ENCODE data around the gene TPST1.
"Not testable (repeated sequence)": the region's sequence is repeated elsewhere in the genome, so short reads cannot be mapped to it uniquely, and the experiment has no call there.

TPST1 gene

DNA sequence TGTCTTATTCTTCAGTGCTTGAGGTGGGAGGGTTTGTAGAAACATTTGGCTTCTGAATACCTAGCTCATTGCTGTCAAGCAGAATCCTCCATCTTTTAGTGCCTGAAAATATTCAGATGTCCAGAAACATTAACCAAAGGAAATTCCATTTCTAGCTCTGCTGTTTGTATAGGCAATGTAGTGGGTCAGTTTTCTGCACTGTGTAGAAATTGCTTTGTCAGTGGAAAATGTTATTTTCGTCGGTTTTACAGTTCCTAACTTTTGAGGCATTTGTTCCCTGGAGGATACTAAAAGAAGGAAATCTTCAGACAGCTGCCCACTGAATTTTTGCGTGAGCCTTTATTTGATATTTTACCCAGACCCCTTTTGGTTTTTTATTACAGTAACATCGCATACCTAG lies 143.4 kb downstream of the TPST1 start:
- DNase-seq = no peak

DNA sequence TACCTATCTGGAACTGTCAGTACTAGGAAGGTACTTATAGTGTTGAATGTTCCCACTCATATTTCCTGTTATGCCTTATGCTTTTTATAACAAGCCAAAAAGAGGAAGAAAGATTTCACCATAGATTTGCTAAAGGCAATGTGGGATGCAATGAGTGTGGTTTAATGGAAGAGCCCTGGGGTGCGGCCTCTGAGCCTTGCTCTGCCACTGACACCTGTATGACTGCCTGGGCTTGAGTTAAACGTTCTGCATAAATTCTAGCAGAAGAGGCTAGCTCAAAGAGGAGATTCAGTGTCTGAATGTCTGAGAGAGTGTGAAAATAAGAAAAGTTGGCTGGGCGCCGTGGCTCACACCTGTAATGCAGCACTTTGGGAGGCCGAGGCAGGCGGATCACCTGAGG lies 143.8 kb downstream of the TPST1 start:
- no peak for DNase-seq

DNA sequence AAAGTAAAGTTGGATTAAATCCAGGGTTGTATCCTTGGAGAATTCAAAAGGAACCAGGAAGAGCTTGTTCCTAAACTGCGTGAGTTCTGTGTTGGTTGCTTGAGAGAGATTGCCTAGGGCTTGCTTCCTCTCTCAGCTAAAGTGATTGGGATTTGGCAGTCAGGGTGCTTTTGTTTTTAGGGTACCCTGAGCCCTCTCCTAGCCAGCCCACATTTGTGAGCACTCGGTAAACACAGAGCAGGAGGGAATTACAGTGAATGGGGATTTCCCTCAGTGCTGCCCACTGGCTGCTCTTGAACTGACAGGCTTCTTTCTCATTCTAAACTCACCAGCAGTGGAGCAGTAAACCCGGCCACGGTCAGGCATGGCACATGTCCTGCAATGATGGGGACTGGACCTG lies 146.9 kb downstream of the TPST1 start:
- DNase-seq = no peak

DNA sequence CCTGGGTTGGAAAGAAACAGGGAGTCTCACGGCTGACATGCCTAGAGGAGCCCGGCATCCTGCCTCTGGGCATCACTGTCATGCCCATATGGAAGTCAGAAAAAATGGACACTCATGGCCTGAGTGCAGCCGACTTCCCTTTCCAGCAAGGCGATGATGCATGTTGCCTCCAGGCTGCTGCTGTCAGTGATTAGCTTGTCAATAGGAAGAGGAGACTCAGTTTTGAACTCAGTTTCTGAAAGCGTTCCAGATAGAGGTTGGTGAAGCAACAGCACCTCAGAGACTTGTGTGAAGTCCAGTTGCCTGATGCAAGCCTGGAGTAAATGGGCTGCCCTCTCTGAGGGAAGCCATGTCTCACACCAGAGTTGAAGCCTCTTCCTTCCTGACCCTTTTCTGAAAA lies 148.4 kb downstream of the TPST1 start:
- no peak for DNase-seq

GRCh38 chr7:66355756-66356155 lies 150.6 kb downstream of the TPST1 start:
- no peak for DNase-seq

GRCh38 chr7:66356277-66356721 lies 151.2 kb downstream of the TPST1 start:
- DNase-seq = no peak

DNA sequence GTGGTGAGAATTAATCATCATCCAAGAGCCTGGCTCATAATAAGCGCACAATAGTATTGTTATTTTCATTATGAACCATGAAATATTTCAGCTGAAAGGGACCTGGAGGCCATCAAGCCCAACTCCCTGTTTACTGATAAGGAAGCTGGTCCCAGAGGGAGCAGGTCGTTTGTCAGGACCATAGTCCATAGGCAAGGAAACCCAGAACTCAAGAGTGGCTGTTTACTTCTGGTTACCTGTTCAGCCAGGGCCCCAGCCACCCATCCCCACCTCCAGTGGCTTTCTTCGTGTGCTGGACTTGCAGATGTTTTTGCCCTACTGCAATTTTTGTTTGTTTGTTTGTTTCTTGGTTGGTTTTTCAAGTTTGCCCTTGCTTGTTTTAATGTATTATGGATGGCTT lies 152.0 kb downstream of the TPST1 start:
- no peak for DNase-seq

DNA sequence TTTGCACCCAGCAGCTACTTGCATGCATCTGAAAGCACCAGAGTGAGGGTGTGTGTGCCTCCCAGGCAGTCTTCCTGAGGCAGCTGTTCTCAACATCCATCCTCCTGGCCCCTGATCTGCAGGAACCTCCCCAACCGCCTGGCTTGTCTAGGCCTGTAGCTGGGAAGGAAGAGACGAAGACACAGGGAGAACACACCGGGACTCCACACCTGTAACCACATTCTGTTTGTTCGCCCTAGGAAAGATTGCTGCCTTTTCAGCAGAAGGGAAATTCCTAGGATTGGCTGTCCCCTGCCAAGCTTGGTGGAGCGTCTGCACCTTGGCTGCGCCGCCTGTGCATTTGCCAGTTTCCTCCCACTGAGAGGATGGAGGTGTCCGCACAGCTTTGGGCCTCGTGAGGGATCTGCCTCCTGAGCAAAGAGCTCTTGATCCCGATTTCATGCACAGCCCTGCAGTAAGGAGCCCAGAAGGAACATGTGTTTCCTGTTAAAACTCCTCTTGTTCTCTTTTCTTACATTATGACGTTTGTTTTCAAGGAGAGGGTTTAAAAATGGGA lies 154.6 kb downstream of the TPST1 start:
- no peak for DNase-seq

DNA sequence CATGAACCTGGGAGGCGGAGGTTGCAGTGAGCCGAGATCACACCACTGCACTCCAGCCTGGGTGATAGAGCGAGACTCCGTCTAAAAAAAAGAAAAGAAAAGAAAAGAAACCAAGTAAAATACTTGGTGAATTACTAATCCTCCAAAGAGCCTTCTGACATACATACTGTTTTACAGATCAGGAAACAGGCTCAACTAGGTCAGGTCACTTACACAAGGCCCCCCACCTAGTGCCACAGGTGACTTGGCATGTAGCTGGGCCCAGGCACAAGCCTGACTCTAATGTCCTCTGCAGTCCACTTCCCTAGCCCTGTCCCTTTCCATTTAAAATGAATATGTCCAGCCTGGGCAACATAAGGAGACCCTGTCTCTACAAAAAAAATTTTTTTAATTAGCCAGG lies 157.0 kb downstream of the TPST1 start:
- no peak for DNase-seq

DNA sequence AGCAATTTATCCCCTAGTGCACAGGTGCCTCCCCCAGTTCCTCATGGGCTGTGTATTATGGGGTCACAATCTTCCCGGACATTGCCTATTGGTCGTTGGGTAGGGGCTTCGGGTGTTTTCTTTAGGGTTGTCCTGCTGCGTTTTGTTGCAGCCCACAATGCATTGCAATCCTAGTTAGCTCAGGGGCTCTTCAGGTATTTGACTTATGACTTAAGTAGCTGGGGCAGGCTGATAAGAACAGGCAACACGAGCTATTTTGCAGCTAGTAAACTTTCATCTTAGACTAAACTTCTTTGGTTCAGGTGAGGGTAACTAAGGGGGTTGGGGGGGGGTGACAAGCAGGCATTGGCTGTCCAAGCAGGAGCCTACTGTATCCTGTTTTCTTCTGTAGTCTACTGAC lies 158.5 kb downstream of the TPST1 start:
- DNase-seq = no peak

DNA sequence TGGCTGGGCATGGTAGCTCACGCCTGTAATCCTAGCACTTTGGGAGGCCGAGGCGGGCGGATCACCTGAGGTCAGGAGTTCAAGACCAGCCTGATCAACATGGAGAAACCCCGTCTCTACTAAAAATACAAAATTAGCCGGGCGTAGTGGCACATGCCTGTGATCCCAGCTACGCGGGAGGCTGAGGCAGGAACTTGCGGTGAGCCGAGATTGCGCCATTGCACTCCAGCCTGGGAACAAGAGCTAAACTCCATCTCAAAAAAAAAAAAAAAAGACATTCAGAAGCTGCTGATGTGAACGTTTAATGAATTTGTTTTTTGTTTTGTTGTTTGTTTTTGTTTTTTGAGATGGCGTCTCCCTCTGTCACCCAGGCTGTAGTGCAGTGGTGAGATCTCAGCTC lies 159.9 kb downstream of the TPST1 start:
- not testable (repeated sequence) for DNase-seq

DNA sequence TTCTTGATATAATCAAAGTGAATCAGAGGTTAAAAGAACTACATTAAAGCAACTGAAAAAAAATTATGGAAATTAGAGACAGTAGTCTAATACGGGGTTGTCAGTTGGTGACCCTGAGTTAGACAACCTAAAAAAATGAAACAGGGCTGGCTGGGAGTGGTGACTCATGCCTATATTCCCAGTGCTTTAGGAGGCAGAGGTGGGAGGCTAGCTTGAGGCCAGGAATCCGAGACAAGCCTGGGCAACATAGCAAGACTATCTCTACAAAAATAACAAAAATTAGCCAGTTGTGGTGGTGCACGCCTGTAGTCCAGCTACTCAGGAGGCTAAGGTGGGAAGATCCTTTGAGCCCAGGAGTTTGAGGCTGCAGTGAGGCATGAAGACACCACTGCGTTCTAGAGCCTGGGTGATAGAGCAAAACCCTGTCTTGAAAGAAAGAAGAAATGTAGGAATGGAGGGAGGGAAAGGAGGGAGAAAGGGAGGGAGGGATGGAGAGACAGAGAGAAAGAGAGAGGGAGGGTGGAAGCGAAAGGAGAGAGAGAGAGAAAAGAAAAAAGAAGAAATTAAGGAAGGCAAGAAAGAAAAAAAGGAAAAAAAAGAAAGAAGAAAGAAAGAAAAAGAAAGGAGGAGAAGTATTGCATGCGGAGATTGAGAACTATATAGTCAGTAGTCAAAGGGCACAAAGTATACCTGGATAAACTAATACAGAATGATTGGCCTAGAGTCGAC lies 166.1 kb downstream of the TPST1 start:
- no peak for DNase-seq

- not testable (repeated sequence) for DNase-seq
Measured at GRCh38 chr7:66374141-66374840, 169.2 kb downstream of the TPST1 start.

DNA sequence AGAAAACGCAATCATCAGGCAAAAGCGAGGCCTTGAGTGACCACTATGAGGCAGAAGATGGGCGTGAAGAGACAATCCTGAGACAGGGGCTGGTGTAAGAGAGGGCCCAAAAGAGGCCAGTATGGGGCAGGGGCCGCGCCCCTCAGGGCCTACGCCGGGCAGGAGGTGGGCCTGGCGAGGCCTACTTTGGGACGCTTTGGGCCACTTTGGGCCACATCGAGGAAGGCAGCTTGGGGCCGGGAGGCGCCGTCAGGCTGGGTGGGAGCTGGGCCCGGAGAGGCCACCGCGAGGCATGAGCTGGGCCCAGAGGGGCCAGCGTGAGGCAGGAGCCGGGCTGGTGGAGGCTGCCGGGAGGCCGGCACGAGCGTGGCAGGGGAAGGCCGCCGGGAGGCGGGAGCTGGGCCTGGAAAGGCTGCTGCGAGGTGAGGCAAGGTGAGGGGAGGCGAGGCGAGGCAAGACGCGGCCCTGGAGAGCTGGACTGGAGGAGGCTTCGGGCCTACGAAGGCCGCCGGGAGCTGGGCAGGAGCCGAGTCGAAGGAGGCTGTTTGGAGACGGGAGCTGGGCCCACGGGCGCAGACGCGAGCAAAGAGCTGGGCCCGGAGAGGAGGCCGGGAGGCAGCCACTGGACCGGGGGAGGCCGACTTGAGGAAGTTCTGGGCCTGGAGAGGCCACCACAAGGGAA lies 171.3 kb downstream of the TPST1 start:
- DNase-seq = no peak

- DNase-seq = no peak
Measured at GRCh38 chr7:66377045-66377444, 171.9 kb downstream of the TPST1 start.

GRCh38 chr7:66377714-66378113 lies 172.6 kb downstream of the TPST1 start:
- DNase-seq = no peak

DNA sequence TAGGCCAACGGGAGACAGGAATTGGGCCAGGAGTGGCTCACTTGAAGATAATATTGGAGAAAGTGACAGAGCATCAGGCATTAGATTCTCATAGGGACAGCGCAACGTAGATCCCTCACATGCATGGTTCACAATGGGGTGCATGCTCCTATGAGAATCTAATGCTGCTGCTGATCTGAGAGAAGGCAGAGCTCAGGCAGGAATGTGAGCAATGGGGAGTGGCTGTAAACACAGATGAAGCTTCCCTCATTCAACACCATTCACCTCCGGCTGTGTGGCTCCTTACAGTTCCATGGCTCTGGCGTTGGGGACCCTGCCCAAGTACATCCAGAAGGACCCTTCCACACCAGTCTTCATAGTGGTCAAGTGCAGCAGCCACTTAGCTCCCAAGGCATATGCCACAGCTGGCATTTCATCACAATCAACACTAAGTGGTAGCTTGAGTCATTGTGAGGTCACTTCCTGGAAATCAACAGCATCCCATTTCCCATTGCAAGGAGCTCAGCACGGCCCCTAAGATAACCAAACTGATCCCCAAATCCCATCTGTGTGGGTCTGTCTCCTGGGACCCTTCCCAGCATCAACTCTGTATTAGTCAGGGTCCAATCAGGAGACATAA lies 174.5 kb downstream of the TPST1 start:
- no peak for DNase-seq

GRCh38 chr7:66380272-66380888 lies 175.2 kb downstream of the TPST1 start:
- DNase-seq = no peak

GRCh38 chr7:66382182-66382923 lies 177.2 kb downstream of the TPST1 start:
- DNase-seq = not testable (repeated sequence)

DNA sequence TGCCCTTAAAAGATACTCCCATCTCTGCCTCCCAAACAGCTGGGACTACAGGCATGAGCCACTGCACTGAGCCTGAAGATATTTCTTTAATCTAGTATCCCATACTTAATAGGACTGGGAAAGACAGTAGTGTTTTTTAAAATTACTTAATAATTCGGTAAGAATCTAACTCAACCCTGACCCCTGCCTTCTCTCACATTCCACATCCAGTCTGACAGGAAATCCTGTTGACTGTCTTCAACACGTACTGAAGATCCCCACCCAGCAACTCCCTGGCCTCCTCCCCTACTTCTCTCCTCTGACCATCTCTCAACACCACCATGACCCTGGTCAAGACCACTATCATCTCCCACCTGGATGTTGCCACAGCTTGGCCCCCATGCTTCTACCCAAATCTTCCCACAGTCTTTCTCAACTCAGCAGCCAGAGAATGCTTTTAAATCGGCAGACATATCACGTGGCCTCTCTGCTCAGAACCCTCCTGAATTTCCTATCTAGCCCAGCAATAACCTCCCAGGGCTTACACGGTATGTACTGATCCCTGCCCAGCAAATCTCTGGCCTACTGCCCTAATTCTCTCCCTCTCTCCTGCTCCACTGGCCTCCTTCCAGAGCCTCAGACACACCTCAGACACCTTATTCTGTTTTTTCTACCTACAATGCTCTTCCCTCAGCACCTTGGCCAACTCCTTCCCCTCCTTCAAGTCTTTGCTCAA lies 180.2 kb downstream of the TPST1 start:
- not testable (repeated sequence) for DNase-seq

DNA sequence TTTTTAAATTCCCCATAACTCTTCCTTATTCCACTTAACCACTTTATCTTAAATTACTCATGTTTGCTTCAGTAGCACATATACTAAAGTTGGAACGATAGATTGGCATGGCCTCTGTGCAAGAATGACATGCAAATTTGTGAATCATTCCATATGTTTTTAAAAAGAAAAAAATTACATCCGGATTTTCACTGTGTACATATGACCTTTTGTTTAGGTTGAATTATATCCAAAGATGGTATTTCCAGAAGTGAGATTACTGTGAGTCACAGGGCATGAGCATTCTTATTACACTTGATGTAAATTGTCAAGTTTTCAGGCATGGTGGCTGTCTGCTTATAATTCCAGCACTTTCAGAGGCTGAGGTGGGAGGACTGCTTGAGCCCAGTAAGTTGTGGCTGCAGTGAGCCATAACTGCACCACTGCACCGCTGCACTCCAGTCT lies 190.0 kb downstream of the TPST1 start:
- not testable (repeated sequence) for DNase-seq

Measured in NCI-H524 treated with DMSO at 0.1 percent for 48 hours (cell line).